K562 (cell line): ENCODE measurements around the gene GANAB. TPM values are rescaled to one million over a fixed set of nuclear protein-coding genes. Genes with fewer than 3 reads are reported as not detected.
A peak's percentile ranks its signal among the peaks of the same experiment; 100 is the strongest.

ENCODE experiments used
- ATAC-seq: fragments of 200-7000 bp; cut with Tn5 transposase; 3 replicates; pipeline ENCODE4 v1.9.1; 2020; ENCODE audit warnings: moderate library complexity
- BruUV-seq: library from RNA; stranded (reverse); fragments of 400-500 nt; replicated peaks from 2 replicates; lab custom pipeline; 2021; lab: Mats Ljungman, UMichigan
- CTCF ChIA-PET: fragments of 300-600 bp; formaldehyde crosslinking; extraction: SDS; loops from one replicate; lab custom pipeline; 2021; ENCODE audit warnings: low intra/inter-chr PET ratio; lab: Yijun Ruan, JAX
- POLR2A ChIA-PET: fragments of 300-600, 350-650 bp; sonication (Branson Sonifier 250); formaldehyde crosslinking; extraction: SDS; loops from one replicate; lab custom pipeline; 2021; ENCODE audit warnings: antibody characterized with exemption, inconsistent platforms; lab: Yijun Ruan, JAX
- DNase-seq, 4 experiments: peaks; one replicate each; pipeline versions ENCODE4 v3.0.0 to v3.0.0-alpha.2; 2011 to 2018; ENCODE audit warnings: low spot score in 3 of 4, mixed read lengths in 3 of 4; ENCODE audit errors: extremely low read depth in 1 of 4
- FAIRE-seq: peaks from 2 replicates; lab custom pipeline; 2011; peaks lifted over from hg19 to GRCh38; lab: Jason Lieb, UNC
- H2AFZ ChIP-seq: 2 replicates; pipeline ENCODE4 v1.6.0; 2011; ENCODE audit warnings: low read depth, low read length, control low read depth, inconsistent platforms
- H3K27ac ChIP-seq: fragments of 200-600 bp; 3 replicates; pipeline ENCODE4 v1.8.0; 2011; ENCODE audit warnings: low read depth, mild to moderate bottlenecking, control low read depth, inconsistent platforms, low read length, moderate library complexity, mixed read lengths; ENCODE audit errors: extremely low read depth
- H3K27me3 ChIP-seq, 2 experiments: fragments of 300-600 bp in 1 of 2; 2 replicates in 1 of 2; 3 replicates in 1 of 2; pipeline versions ENCODE4 v1.6.0 to v1.8.0; 2011; ENCODE audit warnings: inconsistent platforms in 2 of 2, low read length in 2 of 2, mild to moderate bottlenecking in 1 of 2, mixed read lengths in 1 of 2, moderate library complexity in 1 of 2; ENCODE audit not compliant: control insufficient read depth in 2 of 2, insufficient read depth in 2 of 2
- H3K36me3 ChIP-seq: fragments of 300-600 bp; 3 replicates; pipeline ENCODE4 v1.8.0; 2011; ENCODE audit warnings: mild to moderate bottlenecking, low read length, inconsistent platforms; ENCODE audit not compliant: control insufficient read depth, insufficient read depth
- H3K4me1 ChIP-seq, 2 experiments: fragments of 200-600 bp in 1 of 2; replicated peaks in 1 of 2; 2 replicates in 1 of 2; 3 replicates in 1 of 2; pipeline versions ENCODE4 v1.5.1 to v1.8.0; 2011; ENCODE audit warnings: inconsistent platforms in 2 of 2, low read length in 2 of 2, mild to moderate bottlenecking in 1 of 2, mixed read lengths in 1 of 2, moderate library complexity in 1 of 2; ENCODE audit not compliant: control insufficient read depth in 2 of 2, insufficient read depth in 2 of 2
- H3K4me2 ChIP-seq: 2 replicates; pipeline ENCODE4 v1.6.1; 2011; ENCODE audit warnings: low read length, control low read depth, inconsistent platforms, mixed read lengths; ENCODE audit not compliant: insufficient read depth
- H3K4me3 ChIP-seq: fragments of 200-600 bp; sonication (generic), shearing (Covaris generic); 2 replicates; pipeline ENCODE4 v1.5.1; 2016; ENCODE audit warnings: control low read depth, inconsistent platforms
- H3K79me2 ChIP-seq: fragments of 200-600 bp; 3 replicates; pipeline ENCODE4 v1.8.0; 2011; ENCODE audit warnings: low read length, inconsistent platforms; ENCODE audit not compliant: control insufficient read depth, insufficient read depth
- H3K9ac ChIP-seq, 2 experiments: 2 replicates each; pipeline versions ENCODE4 v1.6.0 to v1.6.1; 2011; ENCODE audit warnings: low read depth in 2 of 2, low read length in 2 of 2, control low read depth in 1 of 2, inconsistent platforms in 1 of 2, mild to moderate bottlenecking in 1 of 2, mixed read lengths in 1 of 2; ENCODE audit not compliant: insufficient read depth in 1 of 2
- H3K9me1 ChIP-seq: one replicate; pipeline ENCODE4 v1.6.0; 2011; ENCODE audit warnings: inconsistent platforms, mild to moderate bottlenecking, low read length, moderate library complexity; ENCODE audit not compliant: control insufficient read depth, insufficient read depth
- H3K9me3 ChIP-seq: replicated peaks from 2 replicates; pipeline ENCODE4 v1.5.1; 2011; ENCODE audit warnings: low read depth, low read length, inconsistent platforms; ENCODE audit not compliant: control insufficient read depth, insufficient read depth
- H4K20me1 ChIP-seq: replicated peaks from 2 replicates; pipeline ENCODE4 v1.6.1; 2011; ENCODE audit warnings: low read length, inconsistent platforms, mixed read lengths; ENCODE audit not compliant: control insufficient read depth, insufficient read depth
- GABPB2 ChIP-seq: fragments of 250-450 bp; sonication (Bioruptor Pico); conservative IDR thresholded peaks from 2 replicates; pipeline ENCODE4 v1.5.1; 2021; ENCODE audit warnings: mild to moderate bottlenecking
- ZNF224 ChIP-seq: sonication (generic); formaldehyde crosslinking; IDR thresholded peaks from 2 replicates; pipeline ENCODE4 v1.8.0; 2022; ENCODE audit warnings: mild to moderate bottlenecking, missing genetic modification reagents
- ZZZ3 ChIP-seq: fragments of 450-650 bp; IDR thresholded peaks from 2 replicates; pipeline ENCODE4 v1.6.1; 2016; ENCODE audit warnings: antibody characterized with exemption, mild to moderate bottlenecking, moderate library complexity
- WGBS: fragments of 100-300 bp; shearing (Covaris generic); methylation state at CpG from one replicate; pipeline ENCODE4 v1.1.6; 2016; ENCODE audit warnings: low coverage, mixed read lengths; ENCODE audit not compliant: insufficient coverage; ENCODE audit errors: missing lambda C conversion rate; 5-methylcytosine and 5-hydroxymethylcytosine counted together
- in situ Hi-C: fragments of 300-500 bp; cut with MboI; formaldehyde crosslinking; loops from 4 replicates; pipeline ENCODE4 v1.15.0; 2018; ENCODE audit warnings: inconsistent platforms, mixed read lengths
- intact Hi-C: fragments of 100-400 bp; cut with micrococcal nuclease; formaldehyde crosslinking; loops from 2 replicates; pipeline ENCODE4 v1.14.2; 2022
- polyA plus RNA-seq, 8 experiments: library from polyadenylated mRNA; depleted of rRNA in 4 of 8; stranded (reverse) in 5 of 8; unstranded in 3 of 8; fragments of >200 nt; fragmentation: Nextera tagmentation in 2 of 8; fragmentation: Illumina TruSeq in 1 of 8; extraction: Ambion mirVana in 2 of 8; extraction: Trizol in 1 of 8; gene quantifications; 2 replicates each; pipeline versions ENCODE4 v1.2.1 to v1.2.3, GENCODE V29; 2011 to 2014; ENCODE audit warnings: inconsistent platforms in 1 of 8, missing spikeins in 1 of 8
- total RNA-seq, 7 experiments: library from RNA; depleted of rRNA in 6 of 7; stranded (reverse); fragments of >200 nt in 6 of 7; fragmentation: Illumina TruSeq in 2 of 7; extraction: Trizol in 2 of 7; gene quantifications; 2 replicates each; pipeline versions ENCODE4 v1.2.1 to v1.2.3, GENCODE V29; 2011 to 2021; ENCODE audit warnings: low replicate concordance in 1 of 7
- TF ChIP-seq, protein P1 (sequence below): fragments of 150-350 bp; IDR thresholded peaks from 2 replicates; pipeline ENCODE4 v1.6.1; 2014; ENCODE audit warnings: low read depth, mild to moderate bottlenecking, low read length, borderline replicate concordance
- TF ChIP-seq, protein P2 (sequence below): fragments of 200-800 bp; sonication (Bioruptor generic); IDR thresholded peaks from 2 replicates; pipeline ENCODE4 v1.6.1; 2017; ENCODE audit warnings: missing genetic modification characterization, missing compliant biosample characterization
- TF ChIP-seq, protein P3 (sequence below): IDR thresholded peaks from 3 replicates; pipeline ENCODE4 v1.6.1; 2011; ENCODE audit warnings: borderline replicate concordance, mild to moderate bottlenecking, moderate library complexity; ENCODE audit not compliant: insufficient read length; ENCODE audit errors: extremely low read depth

GANAB gene
- total and polyA plus RNA-seq, 9 of the 15 experiments (the other 6 are each of a cell fraction or from before 2014, with no cell fraction given): 6.5 to 284 (median 161) TPM

DNA sequence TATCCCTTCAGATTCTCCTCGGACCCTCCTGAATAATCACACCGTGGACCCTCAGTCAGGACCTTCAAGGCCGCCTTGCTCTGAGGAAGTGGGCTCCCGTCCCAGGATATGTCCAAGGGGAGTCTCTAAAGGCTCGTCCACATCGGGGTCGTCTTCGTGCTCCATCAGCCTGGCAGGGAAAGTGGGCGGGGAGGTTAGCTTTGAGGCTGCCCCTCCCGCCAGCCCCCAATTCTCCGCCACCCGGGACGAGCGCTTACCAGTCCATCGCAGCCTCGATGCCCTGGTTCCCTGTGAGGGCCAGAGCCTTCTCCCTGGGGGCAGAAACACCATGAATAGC, 32.0 kb upstream of the GANAB start:
- ATAC-seq (no peak; the same call in 2 of the 3 replicates), DNase-seq (no peak), FAIRE-seq (no peak)
- Histone ChIP-seq H3K36me3 (peaks cover 43% of the 10 kb centered on the region), H3K79me2 (peaks cover 46% of the 10 kb centered on the region), H3K4me3 (peak overlapping the region; percentile 81), H3K27ac (peak overlapping the region; percentile 80), H3K9me3 (no peaks in the 10 kb centered on the region), H3K4me2 (peak overlapping the region; percentile 83), H4K20me1 (no peaks in the 10 kb centered on the region), H3K9ac (peak overlapping the region; percentile 85 to 99), H3K9me1 (no peaks in the 10 kb centered on the region), H3K27me3 (no peaks in the 10 kb centered on the region), H2AFZ (peak overlapping the region; percentile 99), H3K4me1 (peaks cover 31 to 50% of the 10 kb centered on the region in 2 experiments; a peak in 4 of 5 replicates)
- WGBS: under 1% methylated on average over 13 of the region's 16 CpGs
- no TSS peak for BruUV-seq
- ChIA-PET POLR2A (interaction anchor here (0.6 to 2.7 kb wide), 8 partner anchors 11 to 163 kb away, joined by 3 to 13 read pairs (median 4); partner anchors contain the start of genes BSCL2, C11orf98, CSKMT and EEF1G), CTCF (no interaction called here)
- TF ChIP-seq, protein P1, sequence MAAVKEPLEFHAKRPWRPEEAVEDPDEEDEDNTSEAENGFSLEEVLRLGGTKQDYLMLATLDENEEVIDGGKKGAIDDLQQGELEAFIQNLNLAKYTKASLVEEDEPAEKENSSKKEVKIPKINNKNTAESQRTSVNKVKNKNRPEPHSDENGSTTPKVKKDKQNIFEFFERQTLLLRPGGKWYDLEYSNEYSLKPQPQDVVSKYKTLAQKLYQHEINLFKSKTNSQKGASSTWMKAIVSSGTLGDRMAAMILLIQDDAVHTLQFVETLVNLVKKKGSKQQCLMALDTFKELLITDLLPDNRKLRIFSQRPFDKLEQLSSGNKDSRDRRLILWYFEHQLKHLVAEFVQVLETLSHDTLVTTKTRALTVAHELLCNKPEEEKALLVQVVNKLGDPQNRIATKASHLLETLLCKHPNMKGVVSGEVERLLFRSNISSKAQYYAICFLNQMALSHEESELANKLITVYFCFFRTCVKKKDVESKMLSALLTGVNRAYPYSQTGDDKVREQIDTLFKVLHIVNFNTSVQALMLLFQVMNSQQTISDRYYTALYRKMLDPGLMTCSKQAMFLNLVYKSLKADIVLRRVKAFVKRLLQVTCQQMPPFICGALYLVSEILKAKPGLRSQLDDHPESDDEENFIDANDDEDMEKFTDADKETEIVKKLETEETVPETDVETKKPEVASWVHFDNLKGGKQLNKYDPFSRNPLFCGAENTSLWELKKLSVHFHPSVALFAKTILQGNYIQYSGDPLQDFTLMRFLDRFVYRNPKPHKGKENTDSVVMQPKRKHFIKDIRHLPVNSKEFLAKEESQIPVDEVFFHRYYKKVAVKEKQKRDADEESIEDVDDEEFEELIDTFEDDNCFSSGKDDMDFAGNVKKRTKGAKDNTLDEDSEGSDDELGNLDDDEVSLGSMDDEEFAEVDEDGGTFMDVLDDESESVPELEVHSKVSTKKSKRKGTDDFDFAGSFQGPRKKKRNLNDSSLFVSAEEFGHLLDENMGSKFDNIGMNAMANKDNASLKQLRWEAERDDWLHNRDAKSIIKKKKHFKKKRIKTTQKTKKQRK: no peak
- TF ChIP-seq ZNF224: 0 out of 2 replicates have a peak, but pooled peaks have one; percentile 3
- TF ChIP-seq GABPB2 (CRISPR knock-in tag): no peak
- TF ChIP-seq, protein P2, sequence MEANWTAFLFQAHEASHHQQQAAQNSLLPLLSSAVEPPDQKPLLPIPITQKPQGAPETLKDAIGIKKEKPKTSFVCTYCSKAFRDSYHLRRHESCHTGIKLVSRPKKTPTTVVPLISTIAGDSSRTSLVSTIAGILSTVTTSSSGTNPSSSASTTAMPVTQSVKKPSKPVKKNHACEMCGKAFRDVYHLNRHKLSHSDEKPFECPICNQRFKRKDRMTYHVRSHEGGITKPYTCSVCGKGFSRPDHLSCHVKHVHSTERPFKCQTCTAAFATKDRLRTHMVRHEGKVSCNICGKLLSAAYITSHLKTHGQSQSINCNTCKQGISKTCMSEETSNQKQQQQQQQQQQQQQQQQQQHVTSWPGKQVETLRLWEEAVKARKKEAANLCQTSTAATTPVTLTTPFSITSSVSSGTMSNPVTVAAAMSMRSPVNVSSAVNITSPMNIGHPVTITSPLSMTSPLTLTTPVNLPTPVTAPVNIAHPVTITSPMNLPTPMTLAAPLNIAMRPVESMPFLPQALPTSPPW (CRISPR knock-in tag): peak; percentile 20; the same call in 1 of the 2 replicates
- TF ChIP-seq, protein P3, sequence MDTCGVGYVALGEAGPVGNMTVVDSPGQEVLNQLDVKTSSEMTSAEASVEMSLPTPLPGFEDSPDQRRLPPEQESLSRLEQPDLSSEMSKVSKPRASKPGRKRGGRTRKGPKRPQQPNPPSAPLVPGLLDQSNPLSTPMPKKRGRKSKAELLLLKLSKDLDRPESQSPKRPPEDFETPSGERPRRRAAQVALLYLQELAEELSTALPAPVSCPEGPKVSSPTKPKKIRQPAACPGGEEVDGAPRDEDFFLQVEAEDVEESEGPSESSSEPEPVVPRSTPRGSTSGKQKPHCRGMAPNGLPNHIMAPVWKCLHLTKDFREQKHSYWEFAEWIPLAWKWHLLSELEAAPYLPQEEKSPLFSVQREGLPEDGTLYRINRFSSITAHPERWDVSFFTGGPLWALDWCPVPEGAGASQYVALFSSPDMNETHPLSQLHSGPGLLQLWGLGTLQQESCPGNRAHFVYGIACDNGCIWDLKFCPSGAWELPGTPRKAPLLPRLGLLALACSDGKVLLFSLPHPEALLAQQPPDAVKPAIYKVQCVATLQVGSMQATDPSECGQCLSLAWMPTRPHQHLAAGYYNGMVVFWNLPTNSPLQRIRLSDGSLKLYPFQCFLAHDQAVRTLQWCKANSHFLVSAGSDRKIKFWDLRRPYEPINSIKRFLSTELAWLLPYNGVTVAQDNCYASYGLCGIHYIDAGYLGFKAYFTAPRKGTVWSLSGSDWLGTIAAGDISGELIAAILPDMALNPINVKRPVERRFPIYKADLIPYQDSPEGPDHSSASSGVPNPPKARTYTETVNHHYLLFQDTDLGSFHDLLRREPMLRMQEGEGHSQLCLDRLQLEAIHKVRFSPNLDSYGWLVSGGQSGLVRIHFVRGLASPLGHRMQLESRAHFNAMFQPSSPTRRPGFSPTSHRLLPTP: no peak
- no peak for TF ChIP-seq ZZZ3
- TF ChIP-seq, all 486 proteins: peak for 2
- in situ Hi-C loops: no loop called here
- intact Hi-C loops: no loop called here
